GM19193 (cell line): Measurements from ENCODE around the gene SLC41A2.

Experiments
- POLR2A ChIP-seq: IDR thresholded peaks from 4 replicates; pipeline ENCODE4 v1.6.1; 2011; ENCODE audit not compliant: insufficient read depth, insufficient read length; ENCODE audit errors: extremely low read depth

Gene SLC41A2

GRCh38 chr12:104952816-104953215 is 5.3 kb downstream of the SLC41A2 start:
- no peak for TF ChIP-seq POLR2A

- no peak for TF ChIP-seq POLR2A
These were observed 6.2 kb downstream of the SLC41A2 start for GRCh38 chr12:104951759-104952509.

- TF ChIP-seq POLR2A, result no peak
These were observed 13.8 kb downstream of the SLC41A2 start for GRCh38 chr12:104944252-104944651.

GRCh38 chr12:104942075-104942474 is 16.0 kb downstream of the SLC41A2 start:
- TF ChIP-seq POLR2A, result no peak

- no peak for TF ChIP-seq POLR2A
These were observed 16.6 kb downstream of the SLC41A2 start for GRCh38 chr12:104941454-104941853.

- no peak for TF ChIP-seq POLR2A
These were observed 19.0 kb downstream of the SLC41A2 start for GRCh38 chr12:104939089-104939488.

GRCh38 chr12:104938371-104938770 is 19.7 kb downstream of the SLC41A2 start:
- TF ChIP-seq POLR2A, result no peak

- no peak for TF ChIP-seq POLR2A
These were observed 22.2 kb downstream of the SLC41A2 start for GRCh38 chr12:104935886-104936285.

- TF ChIP-seq POLR2A, result no peak
These were observed 24.3 kb downstream of the SLC41A2 start for GRCh38 chr12:104933778-104934177.

- TF ChIP-seq POLR2A, result no peak
These were observed 25.0 kb downstream of the SLC41A2 start for GRCh38 chr12:104933128-104933527.

GRCh38 chr12:104930388-104931326 is 27.4 kb downstream of the SLC41A2 start:
- TF ChIP-seq POLR2A, result no peak

- TF ChIP-seq POLR2A, result no peak
These were observed 28.1 kb downstream of the SLC41A2 start for GRCh38 chr12:104929977-104930376.

GRCh38 chr12:104929368-104929767 is 28.7 kb downstream of the SLC41A2 start:
- no peak for TF ChIP-seq POLR2A

- TF ChIP-seq POLR2A, result no peak
These were observed 29.9 kb downstream of the SLC41A2 start for GRCh38 chr12:104928036-104928745.

- TF ChIP-seq POLR2A, result no peak
These were observed 32.6 kb downstream of the SLC41A2 start for GRCh38 chr12:104925501-104925900.
